GM20431 (cell line): ENCODE measurements around the gene PBOV1.
"Not testable (repeated sequence)": the region's sequence is repeated elsewhere in the genome, so short reads cannot be mapped to it uniquely, and the experiment has no call there.

Source experiments
- in situ Hi-C: fragments of 300-500 bp; cut with MseI, MboI; formaldehyde crosslinking; loops from one replicate; pipeline ENCODE4 v1.15.0; 2020; ENCODE audit warnings: low sequenced_read_pairs; ENCODE audit not compliant: unreplicated experiment

Gene PBOV1

GRCh38 chr6:138239774-138240173 is 21.5 kb upstream of the PBOV1 start:
- in situ Hi-C loops: no loop called here

DNA sequence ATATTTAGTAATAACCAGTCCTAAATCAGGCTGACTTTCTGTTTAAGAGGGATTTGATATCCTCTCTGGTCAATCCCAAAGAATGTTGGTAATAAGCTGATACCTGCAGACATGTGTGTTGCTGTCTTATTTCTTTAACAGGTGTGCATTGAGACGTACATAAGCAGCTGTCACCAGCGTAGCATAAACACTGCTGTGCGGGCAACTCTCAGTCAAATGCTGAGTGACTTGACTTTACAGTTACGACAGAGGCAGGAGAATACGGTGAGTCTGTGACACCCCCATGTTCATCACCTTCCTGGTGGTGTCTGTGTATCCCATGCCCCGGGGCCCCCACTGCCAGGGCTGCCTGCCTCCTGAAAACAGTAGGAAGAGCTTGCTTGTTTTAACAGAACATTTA is 20.1 kb upstream of the PBOV1 start:
- in situ Hi-C loops: no loop called here

DNA sequence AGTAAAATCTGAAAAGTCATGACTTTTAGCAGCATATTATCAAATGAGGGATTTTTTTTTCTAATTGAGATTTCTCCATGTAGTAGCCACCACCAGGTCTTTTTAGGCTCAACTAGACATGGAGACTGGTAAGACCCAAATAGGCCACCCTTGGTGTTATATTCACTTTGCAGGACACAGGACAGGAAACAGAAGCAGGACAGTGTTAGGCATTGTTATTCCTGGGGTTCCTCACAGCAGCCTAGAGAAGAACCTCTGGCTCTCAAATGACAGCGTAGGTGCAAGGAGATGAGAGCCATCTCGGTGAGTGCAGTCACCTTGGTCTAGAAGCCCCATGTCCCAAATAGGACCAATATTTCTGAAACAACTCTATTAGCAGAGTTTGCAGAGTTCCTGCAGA is 19.2 kb upstream of the PBOV1 start:
- in situ Hi-C loops: no loop called here

- in situ Hi-C loops: no loop called here
These were observed 17.4 kb upstream of the PBOV1 start for GRCh38 chr6:138235693-138236092.

DNA sequence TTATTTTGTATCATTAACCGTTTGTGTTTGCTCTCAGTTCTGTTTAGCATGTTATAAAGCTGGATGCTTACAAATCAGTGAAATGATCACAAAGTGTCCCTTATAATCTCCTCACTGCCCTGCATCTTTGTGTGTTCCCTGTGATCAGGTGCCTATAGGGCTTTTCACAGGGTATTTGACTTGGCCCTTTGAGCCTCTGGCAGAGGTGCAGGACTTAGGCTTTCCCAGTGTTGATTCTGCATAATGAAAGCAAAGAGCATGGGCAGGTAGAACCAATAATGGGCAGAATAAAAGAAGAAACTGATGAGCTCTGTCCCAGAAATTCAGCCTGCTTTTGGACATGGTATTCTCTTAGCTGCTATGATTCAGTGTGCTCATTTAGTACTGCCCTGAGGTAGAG is 16.9 kb upstream of the PBOV1 start:
- in situ Hi-C loops: no loop called here

DNA sequence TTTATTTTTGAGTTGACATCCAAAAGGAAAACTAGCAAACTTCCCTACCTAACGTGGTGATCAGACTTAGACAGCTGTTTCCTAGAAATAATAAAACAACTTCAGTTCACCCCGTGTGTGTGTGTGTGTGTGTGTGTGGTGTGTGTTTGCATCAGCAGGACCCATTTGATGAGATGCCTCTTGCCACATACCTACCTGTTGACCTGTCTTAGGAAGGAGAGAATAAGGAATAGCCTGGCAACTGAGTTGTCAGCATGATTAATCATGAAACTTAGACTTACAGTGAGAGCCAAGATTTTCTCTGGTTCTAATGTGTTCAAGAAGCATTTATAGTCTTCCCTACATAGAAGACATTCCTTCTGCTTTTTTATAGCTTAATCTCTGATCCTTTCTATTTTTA is 16.1 kb upstream of the PBOV1 start:
- in situ Hi-C loops: no loop called here

DNA sequence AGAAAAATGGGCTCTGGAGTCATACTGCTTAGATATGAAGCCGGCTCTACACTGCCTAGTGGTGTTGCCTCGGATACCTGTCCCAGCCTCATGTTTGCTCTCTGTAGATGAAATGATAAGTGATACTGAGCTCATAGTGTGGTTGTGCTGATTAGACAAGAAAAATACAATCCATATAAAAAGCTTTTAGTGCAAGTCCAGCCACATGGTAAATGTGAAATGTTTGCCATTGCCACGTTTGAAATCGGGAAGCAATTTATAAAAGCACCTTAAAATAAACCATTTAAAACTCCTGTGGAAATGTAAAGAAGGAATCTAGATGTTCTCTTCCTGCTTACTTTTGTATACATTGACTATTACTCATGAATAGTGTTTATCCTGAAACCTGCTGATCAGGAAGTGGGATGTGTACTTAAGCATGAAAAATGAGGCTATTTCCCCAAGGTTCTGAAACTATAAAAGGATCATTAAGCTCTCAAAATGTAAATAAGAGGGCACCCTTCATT is 13.1 kb upstream of the PBOV1 start:
- in situ Hi-C loops: no loop called here

GRCh38 chr6:138230759-138231380 is 12.6 kb upstream of the PBOV1 start:
- in situ Hi-C loops: no loop called here

DNA sequence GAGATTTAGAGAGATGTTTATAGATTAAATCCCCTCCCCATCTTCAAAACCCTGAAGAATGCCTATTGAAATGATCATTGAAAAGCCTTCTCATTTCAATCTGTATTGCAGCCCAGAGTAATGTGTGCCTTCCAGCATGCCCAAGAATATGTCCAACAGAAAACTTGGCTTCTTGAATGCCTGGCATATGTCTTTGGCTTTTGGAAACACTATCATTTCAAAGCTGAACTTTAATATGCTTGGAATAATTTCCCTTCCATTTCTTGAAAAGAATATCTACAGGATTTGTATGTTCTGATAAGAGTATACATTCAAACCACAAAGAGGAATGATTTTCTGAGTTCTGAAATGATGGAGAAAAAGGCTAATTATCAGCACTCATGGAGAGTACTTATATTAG is 11.9 kb upstream of the PBOV1 start:
- in situ Hi-C loops: no loop called here

- in situ Hi-C loops: no loop called here
These were observed 11.4 kb upstream of the PBOV1 start for GRCh38 chr6:138229663-138230179.

GRCh38 chr6:138229072-138229471 is 10.8 kb upstream of the PBOV1 start:
- in situ Hi-C loops: no loop called here

DNA sequence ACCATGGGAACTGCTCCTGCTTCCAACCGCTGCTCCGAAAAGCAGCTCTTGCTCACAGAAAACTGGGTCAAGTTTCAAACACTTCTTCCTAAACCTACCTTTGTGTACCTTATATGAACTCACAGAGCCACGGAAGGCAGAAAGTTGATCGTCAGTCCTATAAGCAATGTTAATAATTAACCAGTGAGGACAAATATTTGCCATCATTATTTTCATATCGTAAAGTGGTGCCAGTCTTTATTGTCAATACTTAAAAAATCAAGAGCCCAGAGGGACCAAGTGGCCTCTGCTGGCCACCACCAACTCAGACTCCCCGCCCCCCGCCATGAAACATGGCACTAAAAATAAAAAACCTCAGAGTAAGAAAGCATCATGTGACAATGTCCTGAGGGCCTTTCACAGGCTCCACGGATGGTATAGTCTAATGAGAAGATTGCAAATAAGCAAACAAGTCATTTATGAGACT is 9.1 kb upstream of the PBOV1 start:
- in situ Hi-C loops: no loop called here

GRCh38 chr6:138226700-138227315 is 8.5 kb upstream of the PBOV1 start:
- in situ Hi-C loops: no loop called here

DNA sequence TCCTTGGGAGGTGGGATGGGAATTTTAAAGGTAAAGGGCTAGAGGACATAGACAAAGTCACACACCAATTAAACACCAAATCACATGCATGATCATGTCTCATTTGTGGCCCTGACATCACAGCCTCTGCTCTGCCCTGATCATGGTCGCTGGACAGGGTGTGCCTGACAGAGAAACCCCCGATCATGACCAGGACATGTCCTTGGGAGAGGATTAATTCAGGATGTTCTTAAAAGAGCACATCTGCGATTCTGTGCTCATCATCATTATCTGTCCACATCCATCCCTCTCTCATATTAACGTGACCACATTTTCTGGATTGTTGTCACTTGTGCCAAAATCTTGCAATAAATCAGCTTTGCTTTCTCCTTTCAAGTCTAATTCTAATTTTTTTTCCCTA is 7.7 kb upstream of the PBOV1 start:
- in situ Hi-C loops: no loop called here

DNA sequence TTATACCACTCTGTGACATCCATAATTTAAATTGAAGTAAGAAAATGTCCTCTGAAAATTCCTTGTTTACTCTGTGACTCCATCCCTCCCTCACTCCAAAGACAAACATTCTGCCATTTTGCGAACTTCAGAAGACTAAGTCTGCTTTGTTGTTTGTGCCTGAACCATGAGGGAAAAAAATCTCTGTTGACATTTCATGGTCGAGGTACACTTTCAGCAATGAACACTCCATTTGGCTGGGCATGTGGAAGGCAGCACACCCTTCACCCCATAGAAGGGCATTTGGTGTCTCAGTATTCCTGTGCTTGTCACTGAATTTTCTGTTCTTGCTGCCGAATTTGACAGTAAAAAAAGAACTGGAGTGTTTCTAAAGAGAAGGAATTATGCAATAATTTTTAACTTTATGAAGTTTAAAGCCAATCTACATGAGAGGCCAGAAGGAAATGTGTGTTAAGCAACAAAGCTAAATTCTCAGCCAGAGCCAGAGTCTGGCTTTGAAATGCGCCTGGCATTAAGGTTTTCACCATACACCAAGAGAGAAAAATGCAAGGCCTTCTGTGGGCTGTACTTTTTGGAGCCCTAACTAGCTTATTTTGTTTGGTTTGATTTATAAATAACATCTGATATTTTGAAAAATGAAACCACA is 4.7 kb upstream of the PBOV1 start:
- in situ Hi-C loops: no loop called here

GRCh38 chr6:138219901-138220300 is 1.6 kb upstream of the PBOV1 start:
- in situ Hi-C loops: no loop called here

- in situ Hi-C loops: no loop called here
These were observed 1.1 kb upstream of the PBOV1 start for GRCh38 chr6:138219398-138219797.

GRCh38 chr6:138215093-138215782 is 3.1 kb downstream of the PBOV1 start:
- in situ Hi-C loops: no loop called here

- in situ Hi-C loops: not testable (repeated sequence)
These were observed 5.8 kb downstream of the PBOV1 start for GRCh38 chr6:138212530-138212929.

- in situ Hi-C loops: no loop called here
These were observed 6.7 kb downstream of the PBOV1 start for GRCh38 chr6:138211601-138212000.
